Measurements from ENCODE around the gene ERCC6.

DNA sequence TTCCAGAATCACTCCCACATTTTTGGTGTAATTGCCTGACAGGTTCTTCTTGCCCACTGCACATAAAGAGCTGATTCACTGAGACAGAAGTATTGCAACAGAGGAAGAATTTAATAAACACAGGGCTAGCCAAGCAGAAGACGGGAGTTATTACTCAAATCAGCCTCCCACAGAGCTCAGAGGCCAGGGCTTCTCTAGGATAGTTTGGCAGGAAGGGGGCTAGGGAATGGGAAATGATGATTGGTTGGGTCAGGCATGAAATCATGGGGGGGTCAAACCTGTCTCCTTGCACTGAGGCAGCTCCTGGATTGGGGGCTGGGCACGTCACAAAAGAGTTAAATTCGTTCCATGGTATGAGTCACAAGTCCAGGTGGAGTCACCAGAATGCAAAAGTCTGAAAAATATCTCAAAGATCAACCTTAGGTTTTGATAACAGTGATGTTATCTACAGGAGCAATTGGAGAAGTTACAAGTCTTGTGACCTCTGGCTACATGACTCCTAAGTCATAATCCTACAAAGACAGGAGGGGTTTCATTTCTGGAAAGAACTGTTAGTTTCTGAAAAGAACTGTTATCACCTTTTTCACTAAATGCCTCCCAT is 30.2 kb upstream of the ERCC6 start:
- TF ChIP-seq, protein P1, sequence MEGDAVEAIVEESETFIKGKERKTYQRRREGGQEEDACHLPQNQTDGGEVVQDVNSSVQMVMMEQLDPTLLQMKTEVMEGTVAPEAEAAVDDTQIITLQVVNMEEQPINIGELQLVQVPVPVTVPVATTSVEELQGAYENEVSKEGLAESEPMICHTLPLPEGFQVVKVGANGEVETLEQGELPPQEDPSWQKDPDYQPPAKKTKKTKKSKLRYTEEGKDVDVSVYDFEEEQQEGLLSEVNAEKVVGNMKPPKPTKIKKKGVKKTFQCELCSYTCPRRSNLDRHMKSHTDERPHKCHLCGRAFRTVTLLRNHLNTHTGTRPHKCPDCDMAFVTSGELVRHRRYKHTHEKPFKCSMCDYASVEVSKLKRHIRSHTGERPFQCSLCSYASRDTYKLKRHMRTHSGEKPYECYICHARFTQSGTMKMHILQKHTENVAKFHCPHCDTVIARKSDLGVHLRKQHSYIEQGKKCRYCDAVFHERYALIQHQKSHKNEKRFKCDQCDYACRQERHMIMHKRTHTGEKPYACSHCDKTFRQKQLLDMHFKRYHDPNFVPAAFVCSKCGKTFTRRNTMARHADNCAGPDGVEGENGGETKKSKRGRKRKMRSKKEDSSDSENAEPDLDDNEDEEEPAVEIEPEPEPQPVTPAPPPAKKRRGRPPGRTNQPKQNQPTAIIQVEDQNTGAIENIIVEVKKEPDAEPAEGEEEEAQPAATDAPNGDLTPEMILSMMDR (IDR thresholded peaks at IDR 0.05), result no peak
- no peak for TF ChIP-seq POLR2A (IDR thresholded peaks at IDR 0.05)

Measured in Peyer's patch (tissue), 4 donors.